CD4-positive, alpha-beta memory T cell (primary cell): ENCODE measurements around the gene ZNF665. TPM values are rescaled to one million over a fixed set of nuclear protein-coding genes. Genes with fewer than 3 reads are reported as not detected.
"Not testable (repeated sequence)": the region's sequence is repeated elsewhere in the genome, so short reads cannot be mapped to it uniquely, and the experiment has no call there.

Source experiments
- CTCF ChIA-PET: fragments of 350-600 bp; sonication (Branson Sonifier 250); formaldehyde crosslinking; loops from one replicate; lab custom pipeline; 2021; ENCODE audit warnings: inconsistent platforms; ENCODE audit not compliant: partially characterized antibody; lab: Charles Lee
- POLR2A ChIA-PET: fragments of 350-600 bp; sonication (Branson Sonifier 250); formaldehyde crosslinking; loops from one replicate; lab custom pipeline; 2021; ENCODE audit not compliant: partially characterized antibody; lab: Charles Lee
- DNase-seq, 5 donors: peaks; one replicate each; pipeline versions ENCODE4 v3.0.0 to v3.0.0-alpha.2; 2020 to 2022; ENCODE audit warnings: mixed read lengths in 1 of 5
- H3K27ac ChIP-seq: one replicate; pipeline ENCODE4 v1.7.0; 2013; ENCODE audit warnings: low read depth, low read length
- H3K27me3 ChIP-seq: 2 replicates; pipeline ENCODE4 v1.7.0; 2013; ENCODE audit warnings: mild to moderate bottlenecking, low read length, moderate library complexity; ENCODE audit not compliant: insufficient read depth
- H3K36me3 ChIP-seq: 2 replicates; pipeline ENCODE4 v1.7.0; 2013; ENCODE audit warnings: mild to moderate bottlenecking, low read length, moderate library complexity; ENCODE audit not compliant: insufficient read depth
- H3K4me1 ChIP-seq: 2 replicates; pipeline ENCODE4 v1.7.0; 2013; ENCODE audit warnings: mild to moderate bottlenecking, low read length, moderate library complexity; ENCODE audit not compliant: insufficient read depth
- H3K4me3 ChIP-seq, 2 donors: one replicate each; pipeline ENCODE4 v1.7.0; 2013; ENCODE audit warnings: low read length in 2 of 2, mild to moderate bottlenecking in 1 of 2
- H3K9me3 ChIP-seq, 2 donors: one replicate each; pipeline ENCODE4 v1.7.0; 2013; ENCODE audit warnings: low read length in 2 of 2, control low read depth in 1 of 2; ENCODE audit not compliant: control insufficient read depth in 1 of 2
- H3K27ac Mint-ChIP-seq, 7 donors: one replicate each; pipeline ENCODE4 v1.8.0; 2020 to 2021; ENCODE audit warnings: mixed read lengths in 7 of 7, mild to moderate bottlenecking in 6 of 7, inconsistent platforms in 3 of 7, moderate library complexity in 3 of 7
- H3K27me3 Mint-ChIP-seq, 2 donors: one replicate each; pipeline ENCODE4 v1.8.0; 2020 to 2021; ENCODE audit warnings: mixed read lengths in 2 of 2
- H3K36me3 Mint-ChIP-seq, 2 donors: one replicate each; pipeline ENCODE4 v1.8.0; 2020 to 2021; ENCODE audit warnings: mixed read lengths in 2 of 2, inconsistent platforms in 1 of 2, mild to moderate bottlenecking in 1 of 2
- H3K4me1 Mint-ChIP-seq, 4 donors: one replicate each; pipeline ENCODE4 v1.8.0; 2020 to 2021; ENCODE audit warnings: mixed read lengths in 4 of 4, mild to moderate bottlenecking in 1 of 4
- H3K4me3 Mint-ChIP-seq, 8 donors: one replicate each; pipeline ENCODE4 v1.8.0; 2020 to 2021; ENCODE audit warnings: mixed read lengths in 8 of 8, mild to moderate bottlenecking in 7 of 8, moderate library complexity in 6 of 8, inconsistent platforms in 3 of 8
- H3K9me3 Mint-ChIP-seq, 8 donors: one replicate each; pipeline ENCODE4 v1.8.0; 2020 to 2021; ENCODE audit warnings: mixed read lengths in 8 of 8, mild to moderate bottlenecking in 5 of 8, inconsistent platforms in 3 of 8, moderate library complexity in 1 of 8
- intact Hi-C: fragments of 100-400 bp; cut with micrococcal nuclease; formaldehyde crosslinking; loops from one replicate; pipeline ENCODE4 v1.15.1; 2023
- polyA plus RNA-seq, 2 donors: library from polyadenylated mRNA; unstranded; fragments of 300-500 nt; fragmentation: Illumina TruSeq; gene quantifications; one replicate each; pipeline ENCODE4 v1.2.3, GENCODE V29; 2021
- total RNA-seq, 2 experiments: library from RNA; stranded (reverse); gene quantifications; one replicate each; pipeline ENCODE4 v1.2.3, GENCODE V29; 2021

Gene ZNF665
- total RNA-seq (1 to 10 TPM; 8.2 to 8.7 TPM), polyA plus RNA-seq (1 to 10 TPM; 6.6 to 6.7 TPM)

DNA sequence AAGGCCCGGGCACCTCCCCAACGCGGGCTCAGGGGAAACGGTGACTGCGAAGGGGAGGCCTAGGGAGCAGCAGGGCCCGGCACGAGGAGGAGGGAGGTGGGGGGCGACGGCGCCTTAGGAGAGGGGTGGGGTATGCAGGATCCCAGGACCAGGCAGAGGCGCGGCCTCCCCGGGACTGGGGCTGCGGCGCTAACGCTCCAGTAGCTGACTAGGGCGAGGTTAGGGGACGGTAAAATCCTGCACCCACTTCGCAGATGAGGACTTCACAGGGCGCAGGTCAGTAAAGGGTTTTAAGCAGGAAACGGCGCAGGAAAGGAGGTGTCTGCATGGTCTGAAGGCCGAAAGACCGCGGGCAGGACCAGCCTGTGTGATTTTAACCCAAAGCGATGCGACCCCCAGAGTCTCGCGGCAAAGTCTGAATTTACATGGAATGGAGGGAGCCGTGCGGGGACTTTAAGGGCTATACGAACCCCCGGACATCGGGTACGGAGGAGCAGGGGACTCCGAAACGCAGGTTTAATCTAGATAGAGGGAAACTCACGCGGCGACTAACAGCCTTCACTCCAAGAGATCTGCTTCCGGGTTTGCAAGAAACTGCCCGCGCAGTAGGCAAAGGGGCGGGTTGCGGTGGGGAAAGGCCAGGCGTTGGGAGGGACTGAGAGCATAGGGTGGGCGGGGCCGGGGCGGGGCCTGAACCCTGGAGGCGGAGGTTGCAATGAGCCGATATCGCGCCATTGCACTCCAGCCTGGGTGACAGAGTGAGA, at the start of gene ZNF665:
ZNF665 (minus strand) TSS at position 588 of the 764 bp plus-strand sequence. CDS start 10,460 bp downstream, outside the sequence.
- Histone ChIP-seq H3K4me3 (peak within 1 kb of the TSS; percentile 73), H3K4me1 (peaks cover 16% of the 10 kb centered on the region), H3K27ac (peak within 1 kb of the TSS; percentile 53), H3K36me3 (no peaks in the 10 kb centered on the region), H3K27me3 (no peaks in the 10 kb centered on the region), H3K9me3 (peaks cover 0 to 3% of the 10 kb centered on the region in 2 donors)
- H3K4me1 Mint-ChIP-seq: peaks cover 20 to 48% (median 37%) of the 10 kb centered on the region in 4 donors
- POLR2A ChIA-PET: interaction anchor here (1.0 to 1.3 kb wide), 2 partner anchors 173 to 328 kb away, joined by 3 to 4 read pairs; partner anchors contain the start of gene ZNF525
- peak; percentile 71 to 89 (median 77) for DNase-seq
- peak within 1 kb of the TSS; percentile 88 to 96 (median 92) for H3K4me3 Mint-ChIP-seq
- peak within 1 kb of the TSS; percentile 57 to 93 (median 88) for H3K27ac Mint-ChIP-seq
- H3K9me3 Mint-ChIP-seq: peaks cover 6 to 44% (median 28%) of the 10 kb centered on the region in 8 donors
- intact Hi-C loops: loop anchor here (1.0 to 10.0 kb wide), 5 partner anchors 90 to 898 kb away; partner anchors contain the start of genes ZNF160, ZNF480, ZNF611 and ZNF765
- H3K27me3 Mint-ChIP-seq: peaks cover 0 to 1% of the 10 kb centered on the region in 2 donors
- peaks cover 22 to 26% of the 10 kb centered on the region in 2 donors for H3K36me3 Mint-ChIP-seq
- CTCF ChIA-PET: no interaction called here

DNA sequence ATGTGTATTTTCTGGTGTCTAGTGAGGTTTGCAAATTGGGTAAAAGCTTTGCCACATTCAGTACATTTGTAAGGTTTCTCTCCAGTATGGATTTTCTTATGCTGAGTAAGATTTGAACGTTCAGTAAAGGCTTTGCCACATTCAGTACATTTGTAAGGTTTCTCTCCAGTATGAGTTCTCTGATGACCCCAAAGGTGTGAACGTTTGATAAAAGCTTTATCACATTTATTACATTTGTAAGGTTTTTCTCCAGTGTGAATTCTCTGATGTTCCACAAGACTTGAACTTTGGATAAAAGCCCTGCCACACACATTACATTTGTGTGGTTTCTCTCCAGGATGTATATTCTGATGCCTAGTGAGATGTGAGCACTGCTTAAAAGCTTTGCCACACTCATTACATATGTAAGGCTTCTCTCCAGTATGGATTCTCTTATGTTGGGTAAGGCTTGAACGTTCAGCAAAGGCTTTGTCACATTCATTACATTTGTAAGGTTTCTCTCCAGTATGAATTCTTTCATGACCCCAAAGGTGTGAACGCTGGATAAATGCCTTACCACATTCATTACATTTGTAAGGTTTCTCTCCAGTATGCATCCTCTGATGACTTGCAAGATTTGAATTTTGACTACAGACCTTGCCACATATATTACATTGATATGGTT, 44.1 kb upstream of the ZNF665 start:
- intact Hi-C loops: no loop called here
- no peak for DNase-seq
- Histone ChIP-seq H3K4me3 (no peak overlapping the region), H3K27ac (no peak overlapping the region), H3K4me1 (no peaks in the 10 kb centered on the region), H3K9me3 (peaks cover 0 to 52% of the 10 kb centered on the region in 2 donors), H3K27me3 (no peaks in the 10 kb centered on the region), H3K36me3 (no peaks in the 10 kb centered on the region)
- Mint-ChIP-seq H3K9me3 (peaks cover 13 to 99% (median 88%) of the 10 kb centered on the region in 8 donors), H3K27ac (no peak overlapping the region), H3K27me3 (no peaks in the 10 kb centered on the region), H3K4me1 (no peaks in the 10 kb centered on the region), H3K36me3 (peaks cover 57% of the 10 kb centered on the region in 2 donors), H3K4me3 (no peak overlapping the region)
- ChIA-PET POLR2A (no interaction called here), CTCF (no interaction called here)

DNA sequence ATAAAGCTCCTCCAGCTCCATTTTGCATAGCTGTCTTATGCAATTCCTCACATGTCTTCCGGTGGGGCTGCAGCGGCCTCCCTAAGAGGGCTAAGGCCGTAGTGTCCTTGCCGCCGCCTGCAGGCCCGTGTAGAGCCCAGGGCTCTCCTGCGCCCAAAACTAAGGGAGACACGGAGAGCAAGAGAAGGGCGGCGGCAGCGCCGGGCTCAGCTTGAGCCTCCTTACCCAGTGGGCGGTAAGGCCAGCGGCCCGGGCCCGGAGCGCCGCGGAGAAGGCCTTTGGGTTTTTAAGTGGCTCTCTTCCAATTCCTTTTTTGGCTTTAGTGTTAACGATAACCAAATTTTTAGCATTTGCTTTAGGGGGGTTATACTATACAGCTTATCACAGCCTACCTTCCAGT, 31.4 kb upstream of the ZNF665 start:
- no peak overlapping the region for H3K27ac ChIP-seq
- no peaks in the 10 kb centered on the region for H3K4me1 ChIP-seq
- CTCF ChIA-PET: interaction anchor here (0.6 kb wide), 1 partner anchor 232 kb away, joined by 3 read pairs; no protein-coding TSS in a partner anchor
- Mint-ChIP-seq H3K4me1 (no peaks in the 10 kb centered on the region), H3K27ac (no peak overlapping the region), H3K27me3 (no peaks in the 10 kb centered on the region), H3K9me3 (peaks cover 0 to 85% (median 70%) of the 10 kb centered on the region in 8 donors), H3K4me3 (no peak overlapping the region), H3K36me3 (peaks cover 23 to 27% of the 10 kb centered on the region in 2 donors)
- intact Hi-C loops: no loop called here
- no peaks in the 10 kb centered on the region for H3K36me3 ChIP-seq
- no peaks in the 10 kb centered on the region for H3K27me3 ChIP-seq
- no peak for DNase-seq
- H3K9me3 ChIP-seq: peaks cover 1 to 29% of the 10 kb centered on the region in 2 donors
- POLR2A ChIA-PET: no interaction called here
- no peak overlapping the region for H3K4me3 ChIP-seq

- H3K27me3 Mint-ChIP-seq, DNase-seq, H3K27ac Mint-ChIP-seq, H3K4me3 ChIP-seq, H3K27ac ChIP-seq, CTCF ChIA-PET, H3K4me1 ChIP-seq, intact Hi-C loops, H3K36me3 ChIP-seq, H3K27me3 ChIP-seq, H3K4me1 Mint-ChIP-seq, POLR2A ChIA-PET, H3K4me3 Mint-ChIP-seq: not testable (repeated sequence)
- peaks cover 24 to 32% of the 10 kb centered on the region in 2 donors for H3K36me3 Mint-ChIP-seq
- H3K9me3 ChIP-seq: peaks cover 3 to 32% of the 10 kb centered on the region in 2 donors
- peaks cover 0 to 84% (median 71%) of the 10 kb centered on the region in 8 donors for H3K9me3 Mint-ChIP-seq
These were observed 29.6 kb upstream of the ZNF665 start for GRCh38 chr19:53222716-53223115.

DNA sequence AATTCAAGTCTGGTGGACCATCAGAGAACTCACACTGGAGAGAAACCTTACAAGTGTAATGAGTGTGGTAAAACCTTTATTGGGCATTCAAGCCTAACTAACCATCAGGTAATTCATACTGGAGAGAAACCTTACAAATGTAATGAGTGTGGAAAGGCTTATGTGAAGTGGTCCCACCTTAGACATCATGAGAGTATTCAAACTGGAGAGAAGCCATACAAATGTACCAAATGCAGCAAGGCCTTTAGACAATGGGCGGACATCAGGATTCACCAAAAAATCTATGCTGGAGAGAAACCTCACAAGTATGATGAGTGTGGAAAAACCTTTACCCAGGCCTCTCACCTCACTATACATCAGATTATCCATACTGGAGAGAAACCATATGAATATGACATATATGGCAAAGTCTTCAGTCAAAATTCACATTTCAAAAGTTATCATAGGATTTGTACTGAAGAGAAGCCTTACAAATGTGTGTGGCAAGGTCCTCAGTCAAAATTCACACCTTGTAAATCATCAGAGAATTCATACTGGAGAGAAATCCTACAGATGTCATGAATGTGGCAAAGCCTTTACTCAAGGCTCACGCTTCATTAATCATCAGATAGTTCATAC, 19.7 kb upstream of the ZNF665 start:
- H3K4me1 ChIP-seq: no peaks in the 10 kb centered on the region
- ChIA-PET POLR2A (no interaction called here), CTCF (no interaction called here)
- H3K27me3 ChIP-seq: no peaks in the 10 kb centered on the region
- H3K4me1 Mint-ChIP-seq: no peaks in the 10 kb centered on the region
- H3K4me3 ChIP-seq: peak overlapping the region in 1 of 2 donors; percentile 3
- no peak overlapping the region for H3K27ac Mint-ChIP-seq
- peaks cover 28 to 79% of the 10 kb centered on the region in 2 donors for H3K9me3 ChIP-seq
- no peaks in the 10 kb centered on the region for H3K27me3 Mint-ChIP-seq
- DNase-seq: no peak
- intact Hi-C loops: no loop called here
- H3K36me3 ChIP-seq: peaks cover 5% of the 10 kb centered on the region
- no peak overlapping the region for H3K27ac ChIP-seq
- peaks cover 0 to 98% (median 88%) of the 10 kb centered on the region in 8 donors for H3K9me3 Mint-ChIP-seq
- peaks cover 67 to 72% of the 10 kb centered on the region in 2 donors for H3K36me3 Mint-ChIP-seq
- H3K4me3 Mint-ChIP-seq: peak overlapping the region in 1 of 8 donors; percentile 1

- DNase-seq, H3K27me3 ChIP-seq, POLR2A ChIA-PET, H3K4me1 Mint-ChIP-seq, H3K27ac Mint-ChIP-seq, H3K4me3 Mint-ChIP-seq, intact Hi-C loops, CTCF ChIA-PET, H3K27me3 Mint-ChIP-seq, H3K27ac ChIP-seq, H3K4me1 ChIP-seq, H3K36me3 ChIP-seq: not testable (repeated sequence)
- peaks cover 4 to 99% (median 92%) of the 10 kb centered on the region in 8 donors for H3K9me3 Mint-ChIP-seq
- H3K9me3 ChIP-seq: peaks cover 28 to 76% of the 10 kb centered on the region in 2 donors
- H3K36me3 Mint-ChIP-seq: peaks cover 77 to 79% of the 10 kb centered on the region in 2 donors
- peak overlapping the region in 1 of 2 donors; percentile 3 for H3K4me3 ChIP-seq
These were observed 18.4 kb upstream of the ZNF665 start for GRCh38 chr19:53211554-53211953.
